Measurements from ENCODE around the gene DLGAP1.

GRCh38 chr18:3914109-3914508, 541.0 kb downstream of the DLGAP1 start:
- TF ChIP-seq CTCF (IDR thresholded peaks at IDR 0.05 in 8 of 11, conservative IDR thresholded peaks at IDR 0.05 in 3 of 11) (no peak), POLR2AphosphoS5 (IDR thresholded peaks at IDR 0.05) (no peak)

Data from spleen (tissue), 7 donors.